HCT116 (cell line): ENCODE measurements around the gene PPP1R12B.
"Not testable (repeated sequence)": the region's sequence is repeated elsewhere in the genome, so short reads cannot be mapped to it uniquely, and the experiment has no call there.

ENCODE experiments used
- EZH2phosphoT487 ChIP-seq: fragments of 200-600 bp; IDR thresholded peaks from 2 replicates; pipeline ENCODE4 v1.6.1; 2018; ENCODE audit warnings: antibody characterized with exemption, borderline replicate concordance
- FOSL1 ChIP-seq: IDR thresholded peaks from 2 replicates; pipeline ENCODE4 v1.6.1; 2012; ENCODE audit warnings: low read depth
- TF ChIP-seq, protein P1 (sequence below), 3 experiments: fragments of 200-600 bp in 1 of 3; sonication (generic) in 1 of 3; IDR thresholded peaks in 2 of 3; conservative IDR thresholded peaks in 1 of 3; 2 replicates each; pipeline ENCODE4 v1.5.1; 2012 to 2017; ENCODE audit warnings: low read depth in 2 of 3, low read length in 2 of 3, antibody characterized with exemption in 1 of 3, borderline replicate concordance in 1 of 3, control low read depth in 1 of 3, mild to moderate bottlenecking in 1 of 3, mixed read lengths in 1 of 3, mixed run types in 1 of 3, moderate library complexity in 1 of 3; ENCODE audit not compliant: insufficient read depth in 1 of 3
- TF ChIP-seq, protein P2 (sequence below): IDR thresholded peaks from 2 replicates; pipeline ENCODE4 v1.6.1; 2011; ENCODE audit warnings: mild to moderate bottlenecking, low read length, moderate library complexity; ENCODE audit not compliant: insufficient replicate concordance; ENCODE audit errors: extremely low read depth

GRCh38 chr1:202472347-202473124 is 124.0 kb downstream of the PPP1R12B start:
- TF ChIP-seq, protein P1, sequence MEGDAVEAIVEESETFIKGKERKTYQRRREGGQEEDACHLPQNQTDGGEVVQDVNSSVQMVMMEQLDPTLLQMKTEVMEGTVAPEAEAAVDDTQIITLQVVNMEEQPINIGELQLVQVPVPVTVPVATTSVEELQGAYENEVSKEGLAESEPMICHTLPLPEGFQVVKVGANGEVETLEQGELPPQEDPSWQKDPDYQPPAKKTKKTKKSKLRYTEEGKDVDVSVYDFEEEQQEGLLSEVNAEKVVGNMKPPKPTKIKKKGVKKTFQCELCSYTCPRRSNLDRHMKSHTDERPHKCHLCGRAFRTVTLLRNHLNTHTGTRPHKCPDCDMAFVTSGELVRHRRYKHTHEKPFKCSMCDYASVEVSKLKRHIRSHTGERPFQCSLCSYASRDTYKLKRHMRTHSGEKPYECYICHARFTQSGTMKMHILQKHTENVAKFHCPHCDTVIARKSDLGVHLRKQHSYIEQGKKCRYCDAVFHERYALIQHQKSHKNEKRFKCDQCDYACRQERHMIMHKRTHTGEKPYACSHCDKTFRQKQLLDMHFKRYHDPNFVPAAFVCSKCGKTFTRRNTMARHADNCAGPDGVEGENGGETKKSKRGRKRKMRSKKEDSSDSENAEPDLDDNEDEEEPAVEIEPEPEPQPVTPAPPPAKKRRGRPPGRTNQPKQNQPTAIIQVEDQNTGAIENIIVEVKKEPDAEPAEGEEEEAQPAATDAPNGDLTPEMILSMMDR (IDR thresholded peaks at IDR 0.05 in 2 of 3, conservative IDR thresholded peaks at IDR 0.05 in 1 of 3; ENCODE audit: borderline replicate concordance in 1 of 3, insufficient read depth in 1 of 3, low read depth in 2 of 3, low read length in 2 of 3), result not testable (repeated sequence)
- not testable (repeated sequence) for TF ChIP-seq EZH2phosphoT487, FOSL1
- TF ChIP-seq, protein P2, sequence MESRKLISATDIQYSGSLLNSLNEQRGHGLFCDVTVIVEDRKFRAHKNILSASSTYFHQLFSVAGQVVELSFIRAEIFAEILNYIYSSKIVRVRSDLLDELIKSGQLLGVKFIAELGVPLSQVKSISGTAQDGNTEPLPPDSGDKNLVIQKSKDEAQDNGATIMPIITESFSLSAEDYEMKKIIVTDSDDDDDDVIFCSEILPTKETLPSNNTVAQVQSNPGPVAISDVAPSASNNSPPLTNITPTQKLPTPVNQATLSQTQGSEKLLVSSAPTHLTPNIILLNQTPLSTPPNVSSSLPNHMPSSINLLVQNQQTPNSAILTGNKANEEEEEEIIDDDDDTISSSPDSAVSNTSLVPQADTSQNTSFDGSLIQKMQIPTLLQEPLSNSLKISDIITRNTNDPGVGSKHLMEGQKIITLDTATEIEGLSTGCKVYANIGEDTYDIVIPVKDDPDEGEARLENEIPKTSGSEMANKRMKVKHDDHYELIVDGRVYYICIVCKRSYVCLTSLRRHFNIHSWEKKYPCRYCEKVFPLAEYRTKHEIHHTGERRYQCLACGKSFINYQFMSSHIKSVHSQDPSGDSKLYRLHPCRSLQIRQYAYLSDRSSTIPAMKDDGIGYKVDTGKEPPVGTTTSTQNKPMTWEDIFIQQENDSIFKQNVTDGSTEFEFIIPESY, result not testable (repeated sequence)
